ENCODE results near the gene MICU1. TPM values are rescaled to one million over a fixed set of nuclear protein-coding genes. Genes with fewer than 3 reads are reported as not detected.

Gene MICU1
- total and polyA plus RNA-seq, 12 donors: 34.2 to 54.1 (median 44.3) TPM

- Histone ChIP-seq H3K4me3 (no peak overlapping the region), H3K4me1 (peaks cover 0 to 11% (median 0%) of the 10 kb centered on the region in 9 donors), H3K9me3 (no peaks in the 10 kb centered on the region), H3K27me3 (no peaks in the 10 kb centered on the region), H3K36me3 (peaks cover 0 to 5% (median 0%) of the 10 kb centered on the region in 9 donors), H3K27ac (no peak overlapping the region)
- DNase-seq (no peak), ATAC-seq (no peak)
- TF ChIP-seq CTCF (IDR thresholded peaks at IDR 0.05): no peak
- WGBS, 2 donors: 93 to 96% methylated on average over 2 of the region's 2 CpGs
- intact Hi-C loops (cut with DNase I): no loop called here
Measured at GRCh38 chr10:72524489-72524888, 101.4 kb downstream of the MICU1 start.

GRCh38 chr10:72523932-72524396 lies 101.9 kb downstream of the MICU1 start:
- Histone ChIP-seq H3K27ac (no peak overlapping the region), H3K4me1 (peaks cover 0 to 11% (median 0%) of the 10 kb centered on the region in 9 donors), H3K27me3 (no peaks in the 10 kb centered on the region), H3K9me3 (no peaks in the 10 kb centered on the region), H3K36me3 (peaks cover 0 to 5% (median 0%) of the 10 kb centered on the region in 9 donors), H3K4me3 (no peak overlapping the region)
- DNase-seq (no peak), ATAC-seq (no peak)
- 94 to 97% methylated on average over 3 of the region's 3 CpGs for WGBS, 2 donors
- no peak for TF ChIP-seq CTCF (IDR thresholded peaks at IDR 0.05)
- intact Hi-C loops (cut with DNase I): no loop called here

GRCh38 chr10:72523062-72523461 lies 102.8 kb downstream of the MICU1 start:
- Histone ChIP-seq H3K4me3 (no peak overlapping the region), H3K4me1 (peaks cover 0 to 4% (median 0%) of the 10 kb centered on the region in 9 donors), H3K9me3 (no peaks in the 10 kb centered on the region), H3K36me3 (peaks cover 0 to 6% (median 0%) of the 10 kb centered on the region in 9 donors), H3K27ac (no peak overlapping the region), H3K27me3 (no peaks in the 10 kb centered on the region)
- ATAC-seq (no peak), DNase-seq (no peak)
- TF ChIP-seq CTCF (IDR thresholded peaks at IDR 0.05): no peak
- intact Hi-C loops (cut with DNase I): no loop called here
- WGBS, 2 donors: 80 to 83% methylated on average over 5 of the region's 5 CpGs

- no peak for TF ChIP-seq CTCF (IDR thresholded peaks at IDR 0.05)
- intact Hi-C loops (cut with DNase I): no loop called here
- WGBS, 2 donors: 97 to 98% methylated on average over 8 of the region's 8 CpGs
- no peak for DNase-seq
- no peak for ATAC-seq
- Histone ChIP-seq H3K4me1 (no peaks in the 10 kb centered on the region), H3K27ac (no peak overlapping the region), H3K4me3 (no peak overlapping the region), H3K36me3 (peaks cover 0 to 6% (median 0%) of the 10 kb centered on the region in 9 donors), H3K9me3 (peaks cover 0 to 12% (median 0%) of the 10 kb centered on the region in 11 donors), H3K27me3 (no peaks in the 10 kb centered on the region)
Measured at GRCh38 chr10:72517244-72517643, 108.6 kb downstream of the MICU1 start.

All from heart right ventricle (tissue), 16 donors.